Esophagus squamous epithelium (tissue), 4 donors: ENCODE data around the gene KIF5B.

Source experiments
- POLR2A ChIP-seq, 4 donors: fragments of 450-650 bp; IDR thresholded peaks; one replicate each; pipeline ENCODE4 v1.6.1; 2017; ENCODE audit warnings: antibody characterized with exemption in 4 of 4, mild to moderate bottlenecking in 4 of 4, moderate library complexity in 3 of 4
- TF ChIP-seq, protein P1 (sequence below), 6 experiments: fragments of 450-650 bp in 4 of 6; fragments of 200-600 bp in 2 of 6; sonication (generic) in 2 of 6; IDR thresholded peaks; one replicate each; pipeline ENCODE4 v1.5.1; 2016 to 2019; ENCODE audit warnings: antibody characterized with exemption in 6 of 6, mild to moderate bottlenecking in 4 of 6, moderate library complexity in 4 of 6

DNA sequence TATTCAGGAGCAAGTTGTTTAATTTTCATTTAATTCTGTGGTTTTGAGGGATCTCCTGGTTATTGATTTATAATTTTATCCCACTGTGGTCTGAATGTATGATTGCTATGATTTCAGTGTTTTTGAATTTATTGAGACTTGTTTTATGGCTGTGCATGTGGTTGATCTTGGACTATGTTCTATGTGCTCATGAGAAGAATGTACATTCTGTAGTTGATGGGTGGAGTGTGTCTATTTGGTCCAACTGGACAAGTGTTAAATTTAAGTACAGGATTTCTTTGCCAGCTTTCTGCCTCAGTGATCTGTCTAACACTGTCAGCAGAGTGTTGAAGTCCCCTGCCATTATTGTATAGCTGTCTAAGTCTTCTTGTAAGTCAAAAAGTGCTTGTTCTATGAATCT lies 34.8 kb upstream of the KIF5B start:
- no peak for TF ChIP-seq POLR2A (IDR thresholded peaks at IDR 0.05)
- TF ChIP-seq, protein P1, sequence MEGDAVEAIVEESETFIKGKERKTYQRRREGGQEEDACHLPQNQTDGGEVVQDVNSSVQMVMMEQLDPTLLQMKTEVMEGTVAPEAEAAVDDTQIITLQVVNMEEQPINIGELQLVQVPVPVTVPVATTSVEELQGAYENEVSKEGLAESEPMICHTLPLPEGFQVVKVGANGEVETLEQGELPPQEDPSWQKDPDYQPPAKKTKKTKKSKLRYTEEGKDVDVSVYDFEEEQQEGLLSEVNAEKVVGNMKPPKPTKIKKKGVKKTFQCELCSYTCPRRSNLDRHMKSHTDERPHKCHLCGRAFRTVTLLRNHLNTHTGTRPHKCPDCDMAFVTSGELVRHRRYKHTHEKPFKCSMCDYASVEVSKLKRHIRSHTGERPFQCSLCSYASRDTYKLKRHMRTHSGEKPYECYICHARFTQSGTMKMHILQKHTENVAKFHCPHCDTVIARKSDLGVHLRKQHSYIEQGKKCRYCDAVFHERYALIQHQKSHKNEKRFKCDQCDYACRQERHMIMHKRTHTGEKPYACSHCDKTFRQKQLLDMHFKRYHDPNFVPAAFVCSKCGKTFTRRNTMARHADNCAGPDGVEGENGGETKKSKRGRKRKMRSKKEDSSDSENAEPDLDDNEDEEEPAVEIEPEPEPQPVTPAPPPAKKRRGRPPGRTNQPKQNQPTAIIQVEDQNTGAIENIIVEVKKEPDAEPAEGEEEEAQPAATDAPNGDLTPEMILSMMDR (IDR thresholded peaks at IDR 0.05), result no peak
